ENCODE data around the gene TECPR2. TPM values are rescaled to one million over a fixed set of nuclear protein-coding genes. Genes with fewer than 3 reads are reported as not detected.

The TECPR2 gene
- total and polyA plus RNA-seq, 12 donors: 5.1 to 74.3 (median 12.9) TPM

DNA sequence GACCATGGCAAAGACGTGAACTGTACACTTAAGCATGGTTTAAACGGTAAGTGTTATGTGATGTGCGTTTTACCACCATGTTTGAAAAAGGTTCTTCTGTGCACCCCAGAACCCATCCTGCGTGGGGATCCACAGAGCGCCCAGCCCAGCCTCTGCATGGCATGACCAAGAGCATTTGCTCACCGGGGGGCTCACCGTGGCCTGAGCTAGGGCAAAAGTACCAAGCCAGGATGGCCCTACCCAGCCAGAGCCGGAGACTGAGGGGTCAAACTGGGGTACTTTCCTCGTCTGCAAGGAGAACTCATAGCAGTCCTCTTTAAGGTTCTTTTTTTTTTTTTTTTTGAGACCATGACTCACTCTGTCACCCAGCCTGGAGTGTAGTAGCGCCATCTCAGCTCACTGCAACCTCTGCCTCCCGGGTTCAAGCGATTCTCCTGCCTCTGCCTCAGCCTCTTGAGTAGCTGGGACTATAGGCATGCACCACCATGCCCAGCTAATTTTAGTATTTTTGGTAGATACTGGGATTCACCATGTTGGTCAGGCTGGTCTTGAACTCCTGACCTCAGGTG is 163.3 kb downstream of the TECPR2 start:
- H3K36me3 ChIP-seq (replicated peaks in 1 of 2): no peaks in the 10 kb centered on the region
- H3K27ac ChIP-seq: no peak overlapping the region
- DNase-seq: no peak
- intact Hi-C loops (cut with DNase I): loop anchor here in 1 of 2 donors (10.0 kb wide), 2 partner anchors 69 to 169 kb away; partner anchors contain the start of gene RCOR1
- H3K27me3 ChIP-seq: no peaks in the 10 kb centered on the region
- TF ChIP-seq, protein P1, sequence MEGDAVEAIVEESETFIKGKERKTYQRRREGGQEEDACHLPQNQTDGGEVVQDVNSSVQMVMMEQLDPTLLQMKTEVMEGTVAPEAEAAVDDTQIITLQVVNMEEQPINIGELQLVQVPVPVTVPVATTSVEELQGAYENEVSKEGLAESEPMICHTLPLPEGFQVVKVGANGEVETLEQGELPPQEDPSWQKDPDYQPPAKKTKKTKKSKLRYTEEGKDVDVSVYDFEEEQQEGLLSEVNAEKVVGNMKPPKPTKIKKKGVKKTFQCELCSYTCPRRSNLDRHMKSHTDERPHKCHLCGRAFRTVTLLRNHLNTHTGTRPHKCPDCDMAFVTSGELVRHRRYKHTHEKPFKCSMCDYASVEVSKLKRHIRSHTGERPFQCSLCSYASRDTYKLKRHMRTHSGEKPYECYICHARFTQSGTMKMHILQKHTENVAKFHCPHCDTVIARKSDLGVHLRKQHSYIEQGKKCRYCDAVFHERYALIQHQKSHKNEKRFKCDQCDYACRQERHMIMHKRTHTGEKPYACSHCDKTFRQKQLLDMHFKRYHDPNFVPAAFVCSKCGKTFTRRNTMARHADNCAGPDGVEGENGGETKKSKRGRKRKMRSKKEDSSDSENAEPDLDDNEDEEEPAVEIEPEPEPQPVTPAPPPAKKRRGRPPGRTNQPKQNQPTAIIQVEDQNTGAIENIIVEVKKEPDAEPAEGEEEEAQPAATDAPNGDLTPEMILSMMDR (IDR thresholded peaks at IDR 0.05): no peak
- TF ChIP-seq POLR2A (IDR thresholded peaks at IDR 0.05): no peak
- H3K9me3 ChIP-seq (replicated peaks in 1 of 3): no peaks in the 10 kb centered on the region
- H3K4me1 ChIP-seq (replicated peaks in 1 of 2): peaks cover 0 to 6% of the 10 kb centered on the region in 2 donors
- WGBS, 4 donors: 64 to 68% (median 67%) methylated on average over 12 of the region's 12 CpGs
- H3K4me3 ChIP-seq: no peak overlapping the region

DNA sequence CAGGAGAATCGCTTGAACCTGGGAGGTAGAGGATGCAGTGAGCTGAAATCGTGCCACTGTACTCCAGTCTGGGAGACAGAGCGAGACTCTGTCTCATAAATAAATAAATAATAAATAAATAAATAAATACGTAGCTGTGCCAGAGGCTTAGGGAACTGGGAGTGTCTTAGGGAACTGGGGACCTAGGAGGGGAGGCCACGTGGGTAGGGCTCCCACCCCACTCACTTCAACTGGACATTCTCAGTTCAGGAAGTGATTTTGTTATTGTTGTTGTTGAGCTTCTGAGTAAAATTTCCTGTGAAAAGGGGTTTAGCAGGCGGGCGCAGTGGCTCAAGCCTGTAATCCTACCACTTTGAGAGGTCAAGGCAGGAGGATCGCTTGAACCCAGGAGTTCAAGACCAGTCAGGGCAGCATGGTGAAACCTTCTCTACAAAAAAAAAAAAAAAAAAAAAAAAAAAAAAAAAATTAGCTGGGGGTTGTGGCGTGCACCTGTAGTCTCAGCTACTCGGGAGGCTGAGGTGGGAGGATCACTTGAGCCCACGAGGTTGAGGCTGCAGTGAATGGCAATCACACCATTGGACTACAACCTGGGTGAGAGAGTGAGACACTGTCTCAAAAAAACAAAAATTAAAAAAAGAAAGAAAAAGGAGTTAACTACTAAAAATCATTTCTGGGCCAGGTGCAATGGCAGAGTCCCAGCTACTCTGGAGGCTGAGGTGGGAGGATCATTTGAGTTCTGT is 165.9 kb downstream of the TECPR2 start:
- Histone ChIP-seq H3K27me3 (no peaks in the 10 kb centered on the region), H3K27ac (no peak overlapping the region), H3K4me1 (replicated peaks in 1 of 2) (peaks cover 0 to 6% of the 10 kb centered on the region in 2 donors), H3K36me3 (replicated peaks in 1 of 2) (no peaks in the 10 kb centered on the region), H3K9me3 (replicated peaks in 1 of 3) (no peaks in the 10 kb centered on the region), H3K4me3 (no peak overlapping the region)
- DNase-seq: no peak
- intact Hi-C loops (cut with DNase I): loop anchor here in 1 of 2 donors (10.0 kb wide), 2 partner anchors 66 to 166 kb away; partner anchors contain the start of gene RCOR1
- no peak for TF ChIP-seq POLR2A (IDR thresholded peaks at IDR 0.05)
- TF ChIP-seq, protein P1 (IDR thresholded peaks at IDR 0.05): no peak
- WGBS, 4 donors: 76 to 84% (median 78%) methylated on average over 11 of the region's 11 CpGs

DNA sequence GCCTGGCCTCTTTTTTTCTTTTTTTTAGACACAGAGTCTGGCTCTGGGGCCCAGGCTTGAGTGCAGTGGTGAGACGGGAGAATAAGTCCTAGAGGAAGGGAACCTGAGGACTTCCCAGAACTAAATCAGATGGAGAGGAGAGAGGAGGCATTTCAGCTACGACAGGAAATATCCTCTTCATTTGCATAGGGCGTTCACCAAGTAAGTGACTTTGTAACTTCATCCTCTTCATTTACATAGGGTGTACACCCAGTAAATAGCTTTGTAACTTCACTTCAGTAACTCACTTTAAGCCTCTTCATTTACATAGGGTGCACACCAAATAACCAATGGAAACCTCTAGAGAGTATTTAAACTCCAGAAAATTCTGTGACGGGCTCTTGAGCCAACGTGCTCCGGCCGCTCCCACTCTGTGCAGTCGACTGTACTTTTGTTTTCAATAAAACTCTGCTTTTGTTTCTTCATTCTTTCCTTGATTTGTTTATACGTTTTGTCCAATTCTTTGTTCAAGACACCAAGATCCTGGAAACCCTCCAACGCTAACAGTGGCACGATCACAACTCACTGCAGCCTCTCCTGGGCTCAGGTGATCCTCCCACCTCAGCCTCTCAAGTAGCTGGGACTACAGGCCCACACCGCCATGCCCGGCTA is 168.2 kb downstream of the TECPR2 start:
- TF ChIP-seq, protein P1 (IDR thresholded peaks at IDR 0.05): no peak
- no peak for TF ChIP-seq POLR2A (IDR thresholded peaks at IDR 0.05)
- intact Hi-C loops (cut with DNase I): loop anchor here in 1 of 2 donors (5.0 kb wide), 1 partner anchor 51 kb away; no protein-coding TSS in a partner anchor
- no peaks in the 10 kb centered on the region for H3K36me3 ChIP-seq (replicated peaks in 1 of 2)
- H3K4me1 ChIP-seq (replicated peaks in 1 of 2): no peaks in the 10 kb centered on the region
- H3K27ac ChIP-seq: no peak overlapping the region
- no peak for DNase-seq
- no peak overlapping the region for H3K4me3 ChIP-seq
- H3K27me3 ChIP-seq: no peaks in the 10 kb centered on the region
- no peaks in the 10 kb centered on the region for H3K9me3 ChIP-seq (replicated peaks in 1 of 3)
- WGBS, 4 donors: 69 to 77% (median 75%) methylated on average over 13 of the region's 13 CpGs

DNA sequence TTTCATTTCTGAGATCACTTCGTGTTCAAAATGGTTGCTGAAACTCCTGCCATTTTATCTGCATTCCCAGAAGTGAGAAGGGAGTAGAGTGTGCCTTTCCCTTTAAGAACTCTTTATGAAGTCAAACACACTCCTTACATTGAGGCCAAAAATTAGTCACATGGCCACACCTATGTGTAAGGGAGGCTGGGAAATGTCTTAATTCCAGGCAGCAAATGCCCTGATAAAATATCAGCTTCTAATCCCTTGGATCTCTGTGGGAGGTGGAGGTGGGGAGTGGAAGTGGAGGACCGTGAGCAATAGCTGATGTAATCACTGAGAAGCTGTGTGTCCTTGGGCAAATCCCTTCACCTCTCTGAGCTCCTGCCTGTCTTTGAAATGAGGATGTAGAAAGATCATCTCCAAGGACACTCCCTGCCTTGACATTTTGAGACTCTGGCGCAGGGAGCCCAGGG is 169.5 kb downstream of the TECPR2 start:
- no peak for TF ChIP-seq POLR2A (IDR thresholded peaks at IDR 0.05)
- TF ChIP-seq, protein P1 (IDR thresholded peaks at IDR 0.05): no peak
- 48 to 66% (median 58%) methylated on average over 3 of the region's 3 CpGs for WGBS, 4 donors
- intact Hi-C loops (cut with DNase I): loop anchor here in 1 of 2 donors (5.0 kb wide), 1 partner anchor 50 kb away; no protein-coding TSS in a partner anchor

More for the DNA sequence above, 169.5 kb downstream of the TECPR2 start:
- no peak for DNase-seq
- Histone ChIP-seq H3K27me3 (no peaks in the 10 kb centered on the region), H3K4me1 (replicated peaks in 1 of 2) (no peaks in the 10 kb centered on the region), H3K36me3 (replicated peaks in 1 of 2) (no peaks in the 10 kb centered on the region), H3K4me3 (no peak overlapping the region), H3K27ac (no peak overlapping the region), H3K9me3 (replicated peaks in 1 of 3) (no peaks in the 10 kb centered on the region)

Measured in adrenal gland (tissue), 12 donors.